Measurements from ENCODE around the gene TEC. TPM values are rescaled to one million over a fixed set of nuclear protein-coding genes. Genes with fewer than 3 reads are reported as not detected.

Gene TEC
- total RNA-seq, 1 donor from 2014 or later = not detected

DNA sequence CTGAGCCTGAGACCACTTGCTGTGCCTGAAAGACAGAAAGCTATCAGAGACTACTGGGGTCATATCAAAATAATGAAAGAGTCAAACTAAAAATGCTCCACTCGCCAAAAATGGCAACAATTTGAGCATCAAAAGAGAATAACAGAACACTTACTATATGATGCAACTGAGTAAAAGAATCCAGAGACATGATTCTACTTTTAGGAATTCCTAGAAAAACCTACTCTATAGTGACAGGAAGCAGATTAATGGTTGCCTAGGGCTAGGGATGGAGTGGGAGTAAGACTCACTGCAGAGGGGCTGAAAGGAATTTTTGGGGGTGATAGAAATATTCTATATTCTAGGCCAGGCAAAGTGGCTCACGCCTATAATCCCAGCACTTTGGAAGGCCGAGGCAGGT lies 42.3 kb upstream of the TEC start:
- Histone ChIP-seq H3F3A (ENCODE audit: low read depth) (no peaks in the 10 kb centered on the region), H3K4me3 (no peak overlapping the region), H3K9me3 (ENCODE audit: low read depth) (no peaks in the 10 kb centered on the region), H3K79me2 (ENCODE audit: low read depth) (no peaks in the 10 kb centered on the region), H4K20me1 (ENCODE audit: low read depth) (no peaks in the 10 kb centered on the region), H3K4me2 (no peak overlapping the region), H3K4me1 (no peaks in the 10 kb centered on the region), H3K27ac (no peak overlapping the region), H3K27me3 (no peaks in the 10 kb centered on the region), H3K9ac (no peak overlapping the region), H2AFZ (replicated peaks) (no peak overlapping the region), H3K36me3 (no peaks in the 10 kb centered on the region)
- TF ChIP-seq CTCF (IDR thresholded peaks at IDR 0.05) = no peak
- no peak for TF ChIP-seq EZH2phosphoT487 (IDR thresholded peaks at IDR 0.05)
- TF ChIP-seq EZH2 (IDR thresholded peaks at IDR 0.05) = no peak
- Mint-ChIP-seq H3K27ac (no peak overlapping the region), H3K4me3 (no peak overlapping the region), H3K9me3 (peaks cover 8% of the 10 kb centered on the region), H3K27me3 (ENCODE audit: insufficient read depth, low read depth) (no peaks in the 10 kb centered on the region), H3K36me3 (no peaks in the 10 kb centered on the region), H3K4me1 (no peaks in the 10 kb centered on the region)
- no peak for DNase-seq (ENCODE audit: low spot score)

DNA sequence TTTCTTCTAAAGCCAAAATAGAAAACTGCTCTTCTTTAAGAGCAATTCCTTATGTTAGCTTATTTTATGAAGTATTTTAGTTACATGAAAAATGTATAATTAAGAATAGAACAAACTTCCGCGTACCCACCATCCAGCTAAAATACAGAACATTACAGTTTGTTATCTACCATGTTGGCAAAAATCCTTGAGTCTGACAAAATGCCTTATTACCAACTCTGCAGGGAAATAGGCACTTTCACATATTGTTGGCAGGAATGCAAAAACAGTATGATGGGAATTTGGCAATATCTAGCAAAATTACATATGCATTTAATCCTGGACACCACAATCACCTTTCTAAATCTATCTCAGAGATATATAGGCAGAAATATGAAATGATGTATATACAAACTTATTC lies 39.3 kb upstream of the TEC start:
- H4K20me1 ChIP-seq (ENCODE audit: low read depth) = no peaks in the 10 kb centered on the region
- H3K4me3 ChIP-seq = no peak overlapping the region
- H3K79me2 ChIP-seq (ENCODE audit: low read depth) = no peaks in the 10 kb centered on the region
- no peak overlapping the region for H3K27ac Mint-ChIP-seq
- no peaks in the 10 kb centered on the region for H3K27me3 ChIP-seq
- H3F3A ChIP-seq (ENCODE audit: low read depth) = no peaks in the 10 kb centered on the region
- H3K4me2 ChIP-seq = no peak overlapping the region
- no peaks in the 10 kb centered on the region for H3K4me1 ChIP-seq
- peaks cover 4% of the 10 kb centered on the region for H3K9me3 Mint-ChIP-seq
- no peaks in the 10 kb centered on the region for H3K27me3 Mint-ChIP-seq (ENCODE audit: insufficient read depth, low read depth)
- no peak overlapping the region for H3K4me3 Mint-ChIP-seq
- no peaks in the 10 kb centered on the region for H3K9me3 ChIP-seq (ENCODE audit: low read depth)
- H3K4me1 Mint-ChIP-seq = no peaks in the 10 kb centered on the region
- TF ChIP-seq CTCF (IDR thresholded peaks at IDR 0.05) (no peak), EZH2phosphoT487 (IDR thresholded peaks at IDR 0.05) (no peak), EZH2 (IDR thresholded peaks at IDR 0.05) (no peak)
- no peak overlapping the region for H2AFZ ChIP-seq (replicated peaks)
- no peak for DNase-seq (ENCODE audit: low spot score)
- H3K36me3 ChIP-seq = no peaks in the 10 kb centered on the region
- H3K27ac ChIP-seq = no peak overlapping the region
- no peak overlapping the region for H3K9ac ChIP-seq
- H3K36me3 Mint-ChIP-seq = no peaks in the 10 kb centered on the region

GRCh38 chr4:48307528-48307927 lies 37.9 kb upstream of the TEC start:
- Mint-ChIP-seq H3K9me3 (no peaks in the 10 kb centered on the region), H3K27me3 (ENCODE audit: insufficient read depth, low read depth) (no peaks in the 10 kb centered on the region), H3K4me1 (no peaks in the 10 kb centered on the region), H3K36me3 (no peaks in the 10 kb centered on the region), H3K4me3 (no peak overlapping the region), H3K27ac (no peak overlapping the region)
- Histone ChIP-seq H3K79me2 (ENCODE audit: low read depth) (no peaks in the 10 kb centered on the region), H3K4me3 (no peak overlapping the region), H3K27me3 (no peaks in the 10 kb centered on the region), H3K9ac (no peak overlapping the region), H3K4me1 (no peaks in the 10 kb centered on the region), H4K20me1 (ENCODE audit: low read depth) (no peaks in the 10 kb centered on the region), H3K9me3 (ENCODE audit: low read depth) (no peaks in the 10 kb centered on the region), H3F3A (ENCODE audit: low read depth) (no peaks in the 10 kb centered on the region), H3K4me2 (no peak overlapping the region), H3K27ac (no peak overlapping the region), H2AFZ (replicated peaks) (no peak overlapping the region), H3K36me3 (no peaks in the 10 kb centered on the region)
- TF ChIP-seq EZH2phosphoT487 (IDR thresholded peaks at IDR 0.05) = no peak
- no peak for DNase-seq (ENCODE audit: low spot score)

GRCh38 chr4:48305508-48305907 lies 35.9 kb upstream of the TEC start:
- H3K4me2 ChIP-seq = no peak overlapping the region
- TF ChIP-seq EZH2phosphoT487 (IDR thresholded peaks at IDR 0.05) (no peak), EZH2 (IDR thresholded peaks at IDR 0.05) (no peak), CTCF (IDR thresholded peaks at IDR 0.05) (no peak)
- H3K36me3 ChIP-seq = no peaks in the 10 kb centered on the region
- no peak overlapping the region for H3K4me3 Mint-ChIP-seq
- H3K79me2 ChIP-seq (ENCODE audit: low read depth) = no peaks in the 10 kb centered on the region
- no peak for DNase-seq (ENCODE audit: low spot score)
- H3K9me3 ChIP-seq (ENCODE audit: low read depth) = no peaks in the 10 kb centered on the region
- H3K4me1 Mint-ChIP-seq = no peaks in the 10 kb centered on the region
- no peak overlapping the region for H3K4me3 ChIP-seq
- H3K36me3 Mint-ChIP-seq = no peaks in the 10 kb centered on the region
- H3K27me3 Mint-ChIP-seq (ENCODE audit: insufficient read depth, low read depth) = no peaks in the 10 kb centered on the region
- H3K9ac ChIP-seq = no peak overlapping the region
- H4K20me1 ChIP-seq (ENCODE audit: low read depth) = no peaks in the 10 kb centered on the region
- no peaks in the 10 kb centered on the region for H3K4me1 ChIP-seq
- H3K9me3 Mint-ChIP-seq = no peaks in the 10 kb centered on the region
- no peaks in the 10 kb centered on the region for H3F3A ChIP-seq (ENCODE audit: low read depth)
- H3K27ac Mint-ChIP-seq = no peak overlapping the region
- H3K27me3 ChIP-seq = no peaks in the 10 kb centered on the region
- H2AFZ ChIP-seq (replicated peaks) = no peak overlapping the region
- H3K27ac ChIP-seq = no peak overlapping the region

All from neural progenitor cell (in vitro differentiated cells).